HG02588 (cell line): Measurements from ENCODE around the gene BAHD1.
A peak's percentile ranks its signal among the peaks of the same experiment; 100 is the strongest.

Experiments used
- ATAC-seq: cut with Tn5 transposase; IDR thresholded peaks from one replicate; pipeline ENCODE4 v1.9.1; 2021; ENCODE audit warnings: mild to moderate bottlenecking, moderate library complexity; ENCODE audit not compliant: unreplicated experiment

The BAHD1 gene

GRCh38 chr15:40421246-40422157 is 19.3 kb upstream of the BAHD1 start:
- peak; percentile 77 for ATAC-seq

GRCh38 chr15:40424483-40425115 is 16.2 kb upstream of the BAHD1 start:
- ATAC-seq: no peak

- ATAC-seq: no peak
Measured at GRCh38 chr15:40425681-40426080, 15.1 kb upstream of the BAHD1 start.

GRCh38 chr15:40427188-40427587 is 13.6 kb upstream of the BAHD1 start:
- ATAC-seq: no peak

- no peak for ATAC-seq
Measured at GRCh38 chr15:40428185-40428584, 12.6 kb upstream of the BAHD1 start.

GRCh38 chr15:40429068-40429710 is 11.6 kb upstream of the BAHD1 start:
- ATAC-seq: no peak

- ATAC-seq: no peak
Measured at GRCh38 chr15:40430271-40430805, 10.4 kb upstream of the BAHD1 start.

GRCh38 chr15:40435023-40435709 is 5.6 kb upstream of the BAHD1 start:
- ATAC-seq: no peak

GRCh38 chr15:40435710-40436089 is 5.1 kb upstream of the BAHD1 start:
- ATAC-seq: no peak

- ATAC-seq: no peak
Measured at GRCh38 chr15:40436116-40436891, 4.4 kb upstream of the BAHD1 start.

- no peak for ATAC-seq
Measured at GRCh38 chr15:40436892-40437751, 3.6 kb upstream of the BAHD1 start.

- ATAC-seq: no peak
Measured at GRCh38 chr15:40437752-40438687, 2.7 kb upstream of the BAHD1 start.

GRCh38 chr15:40438712-40439111 is 2.0 kb upstream of the BAHD1 start:
- no peak for ATAC-seq

GRCh38 chr15:40439461-40439959 is 1.2 kb upstream of the BAHD1 start:
- ATAC-seq: no peak

- ATAC-seq: no peak
Measured at GRCh38 chr15:40439960-40440742, 602 bp upstream of the BAHD1 start.

- ATAC-seq: no peak
Measured at GRCh38 chr15:40441565-40442531, 1.1 kb downstream of the BAHD1 start.
